Activated effector memory CD4-positive, alpha-beta T cell treated with anti-CD3 and anti-CD28 coated beads, Interleukin-2, amount 50 U/mL, for 16 hours (primary cell): ENCODE results near the gene EDN3.

ENCODE experiments used
- DNase-seq: peaks from one replicate; pipeline ENCODE4 v3.0.0-alpha.2; 2020

Gene EDN3

GRCh38 chr20:59300333-59301081 lies at the start of gene EDN3:
EDN3 (plus strand) TSS chr20:59300611; CDS start chr20:59300813, 202 bp downstream.
- no peak for DNase-seq

GRCh38 chr20:59253325-59253724 lies 47.1 kb upstream of the EDN3 start:
- peak; percentile 64 for DNase-seq

GRCh38 chr20:59253779-59254319 lies 46.6 kb upstream of the EDN3 start:
- DNase-seq = peak; percentile 67

- no peak for DNase-seq
Observed at GRCh38 chr20:59255256-59255655, 45.2 kb upstream of the EDN3 start.

- no peak for DNase-seq
Observed at GRCh38 chr20:59258221-59258621, 42.2 kb upstream of the EDN3 start.

GRCh38 chr20:59259946-59260345 lies 40.5 kb upstream of the EDN3 start:
- DNase-seq = no peak

- no peak for DNase-seq
Observed at GRCh38 chr20:59265298-59265697, 35.1 kb upstream of the EDN3 start.

- no peak for DNase-seq
Observed at GRCh38 chr20:59268870-59269269, 31.5 kb upstream of the EDN3 start.

- DNase-seq = no peak
Observed at GRCh38 chr20:59269411-59270025, 30.9 kb upstream of the EDN3 start.

GRCh38 chr20:59270380-59270779 lies 30.0 kb upstream of the EDN3 start:
- DNase-seq = no peak

GRCh38 chr20:59273739-59274357 lies 26.6 kb upstream of the EDN3 start:
- DNase-seq = no peak

- DNase-seq = no peak
Observed at GRCh38 chr20:59276938-59277337, 23.5 kb upstream of the EDN3 start.

- no peak for DNase-seq
Observed at GRCh38 chr20:59284470-59284869, 15.9 kb upstream of the EDN3 start.

GRCh38 chr20:59289994-59290393 lies 10.4 kb upstream of the EDN3 start:
- DNase-seq = no peak

- DNase-seq = peak; percentile 51
Observed at GRCh38 chr20:59291740-59292383, 8.5 kb upstream of the EDN3 start.

- DNase-seq = peak; percentile 17
Observed at GRCh38 chr20:59295531-59295930, 4.9 kb upstream of the EDN3 start.

GRCh38 chr20:59297686-59298085 lies 2.7 kb upstream of the EDN3 start:
- DNase-seq = no peak

GRCh38 chr20:59299945-59300332 lies 472 bp upstream of the EDN3 start:
- no peak for DNase-seq

- DNase-seq = no peak
Observed at GRCh38 chr20:59301343-59302007, 1.1 kb downstream of the EDN3 start.

- DNase-seq = no peak
Observed at GRCh38 chr20:59305908-59306655, 5.7 kb downstream of the EDN3 start.

- DNase-seq = no peak
Observed at GRCh38 chr20:59307270-59307669, 6.9 kb downstream of the EDN3 start.
